C4-2B (cell line): ENCODE results near the gene SEC24B.

Experiments used
- ZFX ChIP-seq: fragments of 450-650 bp; IDR thresholded peaks from 2 replicates; pipeline ENCODE4 v1.6.1; 2017
- TF ChIP-seq, protein P1 (sequence below): fragments of 450-650 bp; conservative IDR thresholded peaks from 2 replicates; pipeline ENCODE4 v1.5.1; 2017; ENCODE audit warnings: mild to moderate bottlenecking

DNA sequence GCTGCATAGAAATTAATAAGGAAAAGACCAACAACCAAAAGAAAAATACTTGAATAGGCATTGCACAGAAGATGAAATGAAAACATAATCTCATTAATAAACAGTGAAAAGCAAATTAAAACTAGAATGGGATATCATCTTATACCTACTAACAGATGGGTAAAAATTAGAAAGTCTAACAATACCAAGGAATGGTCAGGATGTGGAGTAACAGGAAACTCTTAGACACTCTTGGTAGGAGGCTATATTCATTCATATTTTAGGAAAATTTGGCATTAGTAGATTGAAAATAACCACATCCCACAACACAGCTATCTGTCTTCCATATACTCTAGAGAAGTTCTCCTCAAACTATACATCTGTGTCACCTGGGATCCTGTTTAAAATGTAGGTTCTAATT, 36.3 kb downstream of the SEC24B start:
- TF ChIP-seq, protein P1, sequence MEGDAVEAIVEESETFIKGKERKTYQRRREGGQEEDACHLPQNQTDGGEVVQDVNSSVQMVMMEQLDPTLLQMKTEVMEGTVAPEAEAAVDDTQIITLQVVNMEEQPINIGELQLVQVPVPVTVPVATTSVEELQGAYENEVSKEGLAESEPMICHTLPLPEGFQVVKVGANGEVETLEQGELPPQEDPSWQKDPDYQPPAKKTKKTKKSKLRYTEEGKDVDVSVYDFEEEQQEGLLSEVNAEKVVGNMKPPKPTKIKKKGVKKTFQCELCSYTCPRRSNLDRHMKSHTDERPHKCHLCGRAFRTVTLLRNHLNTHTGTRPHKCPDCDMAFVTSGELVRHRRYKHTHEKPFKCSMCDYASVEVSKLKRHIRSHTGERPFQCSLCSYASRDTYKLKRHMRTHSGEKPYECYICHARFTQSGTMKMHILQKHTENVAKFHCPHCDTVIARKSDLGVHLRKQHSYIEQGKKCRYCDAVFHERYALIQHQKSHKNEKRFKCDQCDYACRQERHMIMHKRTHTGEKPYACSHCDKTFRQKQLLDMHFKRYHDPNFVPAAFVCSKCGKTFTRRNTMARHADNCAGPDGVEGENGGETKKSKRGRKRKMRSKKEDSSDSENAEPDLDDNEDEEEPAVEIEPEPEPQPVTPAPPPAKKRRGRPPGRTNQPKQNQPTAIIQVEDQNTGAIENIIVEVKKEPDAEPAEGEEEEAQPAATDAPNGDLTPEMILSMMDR = no peak
- no peak for TF ChIP-seq ZFX
